ENCODE results near the gene INF2. TPM values are rescaled to one million over a fixed set of nuclear protein-coding genes. Genes with fewer than 3 reads are reported as not detected.

INF2 gene
- total RNA-seq, 4 donors from 2014 or later = 50.9 to 104 (median 87.5) TPM

DNA sequence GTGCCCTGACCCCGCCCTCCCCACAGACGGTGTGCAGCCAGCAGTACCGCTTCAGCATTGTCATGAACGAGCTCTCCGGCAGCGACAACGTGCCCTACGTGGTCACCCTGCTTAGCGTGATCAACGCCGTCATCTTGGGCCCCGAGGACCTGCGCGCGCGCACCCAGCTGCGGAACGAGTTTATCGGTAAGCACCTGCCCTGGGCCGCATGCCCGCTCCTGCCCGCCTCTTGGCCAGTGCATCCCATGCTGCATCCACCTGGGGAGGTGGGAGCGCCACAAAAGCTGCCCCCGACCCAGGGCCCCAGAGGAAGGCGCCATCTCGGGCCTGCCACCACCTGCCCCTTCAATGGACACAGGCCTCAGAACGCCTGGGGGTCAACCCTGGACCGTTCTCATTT is 13.9 kb downstream of the INF2 start:
- no peak for DNase-seq (ENCODE audit: low spot score)
- ATAC-seq (ENCODE audit: low FRiP score) = no peak
- TF ChIP-seq, protein P1, sequence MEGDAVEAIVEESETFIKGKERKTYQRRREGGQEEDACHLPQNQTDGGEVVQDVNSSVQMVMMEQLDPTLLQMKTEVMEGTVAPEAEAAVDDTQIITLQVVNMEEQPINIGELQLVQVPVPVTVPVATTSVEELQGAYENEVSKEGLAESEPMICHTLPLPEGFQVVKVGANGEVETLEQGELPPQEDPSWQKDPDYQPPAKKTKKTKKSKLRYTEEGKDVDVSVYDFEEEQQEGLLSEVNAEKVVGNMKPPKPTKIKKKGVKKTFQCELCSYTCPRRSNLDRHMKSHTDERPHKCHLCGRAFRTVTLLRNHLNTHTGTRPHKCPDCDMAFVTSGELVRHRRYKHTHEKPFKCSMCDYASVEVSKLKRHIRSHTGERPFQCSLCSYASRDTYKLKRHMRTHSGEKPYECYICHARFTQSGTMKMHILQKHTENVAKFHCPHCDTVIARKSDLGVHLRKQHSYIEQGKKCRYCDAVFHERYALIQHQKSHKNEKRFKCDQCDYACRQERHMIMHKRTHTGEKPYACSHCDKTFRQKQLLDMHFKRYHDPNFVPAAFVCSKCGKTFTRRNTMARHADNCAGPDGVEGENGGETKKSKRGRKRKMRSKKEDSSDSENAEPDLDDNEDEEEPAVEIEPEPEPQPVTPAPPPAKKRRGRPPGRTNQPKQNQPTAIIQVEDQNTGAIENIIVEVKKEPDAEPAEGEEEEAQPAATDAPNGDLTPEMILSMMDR (IDR thresholded peaks at IDR 0.05) = no peak

GRCh38 chr14:104704252-104704651 is 14.8 kb downstream of the INF2 start:
- TF ChIP-seq, protein P1 (IDR thresholded peaks at IDR 0.05) = no peak
- DNase-seq (ENCODE audit: low spot score) (no peak), ATAC-seq (ENCODE audit: low FRiP score) (no peak)

DNA sequence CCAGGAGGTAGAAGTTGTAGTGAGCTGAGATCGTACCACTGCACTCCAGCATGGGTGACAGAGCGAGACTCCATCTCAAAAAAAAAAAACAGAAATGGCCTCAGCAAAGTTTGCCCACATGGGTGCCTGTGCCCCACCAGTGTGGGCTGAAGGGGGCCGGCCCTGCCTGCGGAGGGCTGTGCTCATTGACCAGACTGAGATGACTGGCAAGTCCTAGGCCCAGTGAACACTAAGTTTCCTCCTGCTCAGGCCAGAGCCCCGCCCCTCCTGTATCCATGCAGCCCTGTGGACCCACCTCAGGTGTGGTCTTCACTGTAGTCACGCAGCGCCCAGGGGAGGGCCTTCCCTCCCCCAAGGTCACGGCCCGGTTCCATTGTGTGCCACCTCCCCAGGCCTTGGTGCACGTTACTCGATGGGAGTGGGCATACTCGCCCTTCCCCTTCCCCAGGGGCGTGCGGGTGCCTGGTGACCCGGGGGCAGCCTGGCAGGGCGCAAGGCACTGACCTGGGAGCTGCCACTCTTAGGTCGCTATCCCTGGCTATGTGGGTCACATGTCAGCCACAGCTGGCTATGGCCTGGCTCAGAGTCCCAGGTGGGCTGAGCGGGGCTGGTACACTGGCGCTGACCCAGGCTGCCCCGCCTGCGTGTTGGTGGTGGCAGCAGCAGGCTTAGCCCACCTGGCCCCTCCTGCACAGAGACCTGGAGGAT is 16.1 kb downstream of the INF2 start:
- ATAC-seq (ENCODE audit: low FRiP score) (no peak), DNase-seq (ENCODE audit: low spot score) (no peak)
- TF ChIP-seq, protein P1 (IDR thresholded peaks at IDR 0.05) = no peak

- TF ChIP-seq, protein P1 (IDR thresholded peaks at IDR 0.05) = no peak
- ATAC-seq (ENCODE audit: low FRiP score) = no peak
- DNase-seq (ENCODE audit: low spot score) = no peak
Measured at GRCh38 chr14:104706733-104707607, 17.6 kb downstream of the INF2 start.

DNA sequence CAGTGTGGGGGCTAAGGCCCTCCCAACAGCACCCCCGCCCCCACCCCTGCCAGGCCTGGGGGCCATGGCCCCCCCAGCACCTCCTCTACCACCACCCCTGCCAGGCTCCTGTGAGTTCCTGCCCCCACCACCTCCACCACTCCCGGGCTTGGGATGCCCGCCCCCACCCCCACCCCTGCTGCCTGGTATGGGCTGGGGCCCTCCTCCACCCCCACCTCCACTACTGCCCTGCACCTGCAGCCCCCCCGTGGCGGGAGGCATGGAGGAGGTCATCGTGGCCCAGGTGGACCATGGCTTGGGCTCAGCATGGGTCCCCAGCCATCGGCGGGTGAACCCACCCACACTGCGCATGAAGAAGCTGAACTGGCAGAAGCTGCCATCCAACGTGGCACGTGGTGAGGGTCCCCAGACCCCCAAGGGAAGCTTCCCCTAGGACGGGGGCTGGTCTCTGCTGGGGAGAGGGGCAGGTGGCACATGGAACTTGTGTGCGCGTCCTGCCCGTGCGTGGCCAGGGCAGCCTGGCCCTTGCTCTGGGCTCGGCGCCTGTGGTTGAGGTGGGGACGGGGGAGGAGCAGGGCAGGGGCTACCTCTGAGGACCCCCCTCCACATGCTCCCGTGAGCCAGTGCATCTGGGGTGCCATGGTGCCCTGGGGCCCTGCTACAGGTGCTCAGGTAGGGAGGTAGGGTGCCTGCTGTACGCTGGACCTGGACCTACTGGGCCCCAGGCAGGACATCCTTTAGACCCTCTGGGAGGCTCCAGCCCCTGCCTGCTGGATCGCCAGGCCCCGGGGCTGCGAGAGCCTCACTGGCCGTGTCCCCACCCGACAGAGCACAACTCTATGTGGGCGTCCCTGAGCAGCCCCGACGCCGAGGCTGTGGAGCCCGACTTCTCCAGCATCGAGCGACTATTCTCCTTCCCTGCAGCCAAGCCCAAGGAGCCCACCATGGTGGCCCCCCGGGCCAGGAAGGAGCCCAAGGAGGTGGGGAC is 18.5 kb downstream of the INF2 start:
- ATAC-seq (ENCODE audit: low FRiP score) = no peak
- TF ChIP-seq, protein P1 (IDR thresholded peaks at IDR 0.05) = no peak

GRCh38 chr14:104708606-104709268 is 19.3 kb downstream of the INF2 start:
- peak; percentile 61 for DNase-seq (ENCODE audit: low spot score)
- ATAC-seq (ENCODE audit: low FRiP score) = peak; percentile 77
- TF ChIP-seq, protein P1 (IDR thresholded peaks at IDR 0.05) = peak in 1 of 3 donors; percentile 89

More for the DNA sequence above, 18.5 kb downstream of the INF2 start:
- DNase-seq (ENCODE audit: low spot score) = no peak

Data from omental fat pad (tissue), 4 donors.